NB4 (cell line): ENCODE results near the gene RPL12.

Experiments
- CTCF ChIP-seq: IDR thresholded peaks from one replicate; pipeline ENCODE4 v1.5.1; 2012; ENCODE audit warnings: low read depth, low read length
- MAX ChIP-seq: IDR thresholded peaks from 2 replicates; pipeline ENCODE4 v1.6.1; 2011; ENCODE audit warnings: low read depth, low read length
- POLR2A ChIP-seq: IDR thresholded peaks from 2 replicates; pipeline ENCODE4 v1.6.1; 2011; ENCODE audit warnings: mild to moderate bottlenecking; ENCODE audit not compliant: insufficient read length; ENCODE audit errors: extremely low read depth

GRCh38 chr9:127445851-127446712, 5.1 kb downstream of the RPL12 start:
- TF ChIP-seq POLR2A (no peak), CTCF (no peak), MAX (no peak)
